Fibroblast of lung (primary cell): ENCODE results near the gene KMT2B. TPM values are rescaled to one million over a fixed set of nuclear protein-coding genes. Genes with fewer than 3 reads are reported as not detected.
A peak's percentile ranks its signal among the peaks of the same experiment; 100 is the strongest.

Source experiments
- DNase-seq, 2 donors: peaks; one replicate each; pipeline versions ENCODE4 v3.0.0 to v3.0.0-alpha.2; 2010; ENCODE audit warnings: low read depth in 2 of 2
- H2AFZ ChIP-seq: 2 replicates; pipeline ENCODE4 v1.5.1; 2012; ENCODE audit warnings: low read length, control low read depth, inconsistent platforms
- H3K27ac ChIP-seq: 2 replicates; pipeline ENCODE4 v1.5.1; 2011; ENCODE audit warnings: low read length, control low read depth; ENCODE audit not compliant: insufficient read depth
- H3K27me3 ChIP-seq: 2 replicates; pipeline ENCODE4 v1.5.1; 2011; ENCODE audit warnings: mild to moderate bottlenecking, low read length; ENCODE audit not compliant: control insufficient read depth, insufficient read depth
- H3K36me3 ChIP-seq: 2 replicates; pipeline ENCODE4 v1.5.1; 2011; ENCODE audit warnings: low read length; ENCODE audit not compliant: control insufficient read depth, insufficient read depth
- H3K4me1 ChIP-seq: 2 replicates; pipeline ENCODE4 v1.5.1; 2011; ENCODE audit warnings: low read length; ENCODE audit not compliant: control insufficient read depth, insufficient read depth; ENCODE audit errors: extremely low read depth
- H3K4me2 ChIP-seq: 2 replicates; pipeline ENCODE4 v1.5.1; 2011; ENCODE audit warnings: low read length, control low read depth; ENCODE audit not compliant: insufficient read depth; ENCODE audit errors: extremely low read depth
- H3K4me3 ChIP-seq, 4 experiments: fragments of 200-600 bp in 1 of 4; sonication (generic) in 1 of 4; replicated peaks in 1 of 4; 2 replicates each; pipeline ENCODE4 v1.5.1; 2011 to 2016; ENCODE audit warnings: low read length in 4 of 4, low read depth in 3 of 4, mild to moderate bottlenecking in 3 of 4, control low read depth in 2 of 4, inconsistent platforms in 1 of 4, mixed read lengths in 1 of 4; ENCODE audit not compliant: insufficient read depth in 1 of 4; ENCODE audit errors: control extremely low read depth in 1 of 4
- H3K79me2 ChIP-seq: 2 replicates; pipeline ENCODE4 v1.5.1; 2012; ENCODE audit warnings: mild to moderate bottlenecking, low read length, inconsistent platforms; ENCODE audit not compliant: control insufficient read depth, insufficient read depth
- H3K9ac ChIP-seq: 2 replicates; pipeline ENCODE4 v1.5.1; 2011; ENCODE audit warnings: mild to moderate bottlenecking, low read length, control low read depth; ENCODE audit not compliant: insufficient read depth
- H3K9me3 ChIP-seq: 2 replicates; pipeline ENCODE4 v1.5.1; 2012; ENCODE audit warnings: low read depth, low read length; ENCODE audit not compliant: control insufficient read depth, insufficient read depth
- H4K20me1 ChIP-seq: 2 replicates; pipeline ENCODE4 v1.5.1; 2011; ENCODE audit warnings: low read length; ENCODE audit not compliant: control insufficient read depth, insufficient read depth; ENCODE audit errors: extremely low read depth
- EZH2 ChIP-seq: IDR thresholded peaks from 2 replicates; pipeline ENCODE4 v1.5.1; 2012; ENCODE audit warnings: low read length, control low read depth, mild to moderate bottlenecking; ENCODE audit errors: missing control alignments
- polyA plus RNA-seq, 2 donors: library from polyadenylated mRNA; depleted of rRNA in 1 of 2; stranded (reverse) in 1 of 2; unstranded in 1 of 2; fragments of >200 nt; gene quantifications; 2 replicates each; pipeline ENCODE4 v1.2.1, GENCODE V29; 2011 to 2012; ENCODE audit warnings: missing spikeins in 1 of 2
- total RNA-seq: library from RNA; depleted of rRNA; stranded (reverse); fragments of >200 nt; gene quantifications from 2 replicates; pipeline ENCODE4 v1.2.1, GENCODE V29; 2014
- TF ChIP-seq, protein P1 (sequence below), 2 donors: IDR thresholded peaks in 1 of 2; conservative IDR thresholded peaks in 1 of 2; 1 replicate in 1 of 2; 2 replicates in 1 of 2; pipeline ENCODE4 v1.5.1; 2011 to 2012; ENCODE audit warnings: low read length in 2 of 2, control low read depth in 1 of 2, inconsistent platforms in 1 of 2, low read depth in 1 of 2, mild to moderate bottlenecking in 1 of 2

KMT2B gene
- total and polyA plus RNA-seq, 2 donors (not counting 1 experiment from before 2014, with no cell fraction given), result 5.4 to 7.4 TPM

DNA sequence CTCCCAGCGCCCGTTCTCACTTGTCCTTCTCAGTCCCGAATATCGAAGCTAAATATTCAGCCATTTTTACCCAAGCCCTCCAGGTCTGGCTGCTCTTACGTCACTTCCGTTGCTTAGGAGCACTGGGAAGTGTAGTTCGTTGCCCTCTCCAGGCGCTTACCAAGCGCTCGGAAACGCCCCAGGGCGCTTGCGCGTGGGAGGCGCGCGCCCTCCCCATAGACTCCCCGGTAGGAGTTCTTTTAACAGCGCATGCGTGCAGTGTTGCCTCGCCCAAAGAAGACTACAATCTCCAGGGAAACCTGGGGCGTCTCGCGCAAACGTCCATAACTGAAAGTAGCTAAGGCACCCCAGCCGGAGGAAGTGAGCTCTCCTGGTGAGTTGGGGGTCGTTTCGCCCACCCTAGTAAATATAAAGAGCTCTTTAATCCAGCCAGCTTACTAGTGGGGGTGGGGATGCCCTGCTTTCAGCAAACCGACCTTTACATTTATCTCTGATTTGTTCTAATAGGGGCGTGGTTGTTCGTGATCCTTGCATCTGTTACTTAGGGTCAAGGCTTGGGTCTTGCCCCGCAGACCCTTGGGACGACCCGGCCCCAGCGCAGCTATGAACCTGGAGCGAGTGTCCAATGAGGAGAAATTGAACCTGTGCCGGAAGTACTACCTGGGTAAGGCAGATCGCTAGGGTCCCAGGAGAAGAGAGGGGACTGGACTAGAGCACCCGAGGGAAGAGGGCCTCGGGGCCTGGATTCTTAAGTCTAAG lies 27.7 kb downstream of the KMT2B start, which contains the start of the genes PSENEN and U2AF1L4:
TSS of gene PSENEN (plus strand) at position 324 of the 759 bp plus-strand sequence. CDS start at position 604, 280 bp downstream.
TSS of gene U2AF1L4 (minus strand) at position 91 of the 759 bp plus-strand sequence. CDS start at position 64, 27 bp downstream.
- H3K4me1 ChIP-seq, result peaks cover 8% of the 10 kb centered on the region
- H3K9me3 ChIP-seq, result no peaks in the 10 kb centered on the region
- peak within 1 kb of the TSS; percentile 73 for H2AFZ ChIP-seq
- H3K36me3 ChIP-seq, result no peaks in the 10 kb centered on the region
- H3K4me2 ChIP-seq, result peak within 1 kb of the TSS; percentile 89
- peak within 1 kb of the TSS; percentile 95 for H3K27ac ChIP-seq
- peaks cover 24% of the 10 kb centered on the region for H3K79me2 ChIP-seq
- DNase-seq, result peak; percentile 99 to 100
- H4K20me1 ChIP-seq, result no peaks in the 10 kb centered on the region
- peak within 1 kb of the TSS; percentile 94 for H3K9ac ChIP-seq
- H3K27me3 ChIP-seq, result no peaks in the 10 kb centered on the region
- TF ChIP-seq, protein P1, sequence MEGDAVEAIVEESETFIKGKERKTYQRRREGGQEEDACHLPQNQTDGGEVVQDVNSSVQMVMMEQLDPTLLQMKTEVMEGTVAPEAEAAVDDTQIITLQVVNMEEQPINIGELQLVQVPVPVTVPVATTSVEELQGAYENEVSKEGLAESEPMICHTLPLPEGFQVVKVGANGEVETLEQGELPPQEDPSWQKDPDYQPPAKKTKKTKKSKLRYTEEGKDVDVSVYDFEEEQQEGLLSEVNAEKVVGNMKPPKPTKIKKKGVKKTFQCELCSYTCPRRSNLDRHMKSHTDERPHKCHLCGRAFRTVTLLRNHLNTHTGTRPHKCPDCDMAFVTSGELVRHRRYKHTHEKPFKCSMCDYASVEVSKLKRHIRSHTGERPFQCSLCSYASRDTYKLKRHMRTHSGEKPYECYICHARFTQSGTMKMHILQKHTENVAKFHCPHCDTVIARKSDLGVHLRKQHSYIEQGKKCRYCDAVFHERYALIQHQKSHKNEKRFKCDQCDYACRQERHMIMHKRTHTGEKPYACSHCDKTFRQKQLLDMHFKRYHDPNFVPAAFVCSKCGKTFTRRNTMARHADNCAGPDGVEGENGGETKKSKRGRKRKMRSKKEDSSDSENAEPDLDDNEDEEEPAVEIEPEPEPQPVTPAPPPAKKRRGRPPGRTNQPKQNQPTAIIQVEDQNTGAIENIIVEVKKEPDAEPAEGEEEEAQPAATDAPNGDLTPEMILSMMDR (conservative IDR thresholded peaks at IDR 0.05 in 1 of 2, IDR thresholded peaks at IDR 0.05 in 1 of 2; ENCODE audit: low read depth in 1 of 2, low read length in 2 of 2), result no peak
- TF ChIP-seq EZH2, result no peak
- peak within 1 kb of the TSS; percentile 72 to 91 (median 82) for H3K4me3 ChIP-seq

DNA sequence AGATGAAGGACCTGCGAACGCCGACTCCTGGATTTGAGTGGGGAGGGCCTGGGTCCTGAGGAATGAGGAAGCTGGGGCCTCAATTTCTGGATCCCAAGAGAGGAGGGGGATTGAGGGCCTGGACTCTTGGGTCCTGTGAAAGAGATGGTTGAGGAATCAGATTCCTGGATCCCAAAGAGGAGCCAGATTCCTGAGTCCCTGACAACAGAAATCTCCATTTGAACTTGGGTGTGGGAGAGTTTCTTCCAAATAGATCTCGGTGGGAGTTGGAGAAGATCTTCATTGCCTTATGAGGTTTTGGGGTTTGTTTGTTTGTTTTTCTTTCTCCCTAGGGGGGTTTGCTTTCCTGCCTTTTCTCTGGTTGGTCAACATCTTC lies 28.3 kb downstream of the KMT2B start:
- no peak for TF ChIP-seq EZH2
- TF ChIP-seq, protein P1 (conservative IDR thresholded peaks at IDR 0.05 in 1 of 2, IDR thresholded peaks at IDR 0.05 in 1 of 2; ENCODE audit: low read depth in 1 of 2, low read length in 2 of 2), result no peak
- Histone ChIP-seq H3K9ac (peak overlapping the region; percentile 60), H3K4me2 (peak overlapping the region; percentile 86), H3K4me3 (peak overlapping the region; percentile 72 to 91 (median 82)), H3K27ac (peak overlapping the region; percentile 95), H3K4me1 (peaks cover 6% of the 10 kb centered on the region), H2AFZ (no peak overlapping the region), H3K36me3 (no peaks in the 10 kb centered on the region), H3K27me3 (no peaks in the 10 kb centered on the region), H3K79me2 (peaks cover 24% of the 10 kb centered on the region), H3K9me3 (no peaks in the 10 kb centered on the region), H4K20me1 (no peaks in the 10 kb centered on the region)
- DNase-seq, result no peak

DNA sequence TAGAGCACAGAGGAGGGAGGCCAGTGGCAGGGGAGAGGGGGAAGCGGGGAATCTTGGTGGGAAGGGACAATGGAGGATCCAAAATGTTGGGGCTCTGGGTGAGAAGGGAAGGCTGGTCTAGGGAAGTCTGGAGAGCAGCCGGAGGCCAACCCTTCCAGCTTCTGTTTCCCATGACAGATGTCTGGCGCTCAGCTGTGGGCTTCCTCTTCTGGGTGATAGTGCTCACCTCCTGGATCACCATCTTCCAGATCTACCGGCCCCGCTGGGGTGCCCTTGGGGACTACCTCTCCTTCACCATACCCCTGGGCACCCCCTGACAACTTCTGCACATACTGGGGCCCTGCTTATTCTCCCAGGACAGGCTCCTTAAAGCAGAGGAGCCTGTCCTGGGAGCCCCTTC lies 28.7 kb downstream of the KMT2B start:
- Histone ChIP-seq H2AFZ (no peak overlapping the region), H3K4me2 (peak overlapping the region; percentile 86), H3K27ac (no peak overlapping the region), H3K9ac (no peak overlapping the region), H3K27me3 (no peaks in the 10 kb centered on the region), H3K4me3 (peak overlapping the region in 2 of 4 experiments; percentile 72 to 91), H3K4me1 (peaks cover 6% of the 10 kb centered on the region), H4K20me1 (no peaks in the 10 kb centered on the region), H3K9me3 (no peaks in the 10 kb centered on the region), H3K36me3 (no peaks in the 10 kb centered on the region), H3K79me2 (peaks cover 24% of the 10 kb centered on the region)
- DNase-seq, result no peak
- TF ChIP-seq, protein P1 (conservative IDR thresholded peaks at IDR 0.05 in 1 of 2, IDR thresholded peaks at IDR 0.05 in 1 of 2; ENCODE audit: low read depth in 1 of 2, low read length in 2 of 2), result no peak
- TF ChIP-seq EZH2, result no peak
